GM12878 (cell line): Measurements from ENCODE around the gene CDKN1B. TPM values are rescaled to one million over a fixed set of nuclear protein-coding genes. Genes with fewer than 3 reads are reported as not detected.

Experiments used
- ATAC-seq: fragments of 200-7000 bp; cut with Tn5 transposase; 3 replicates; pipeline ENCODE4 v1.9.1; 2020; ENCODE audit warnings: mild to moderate bottlenecking, moderate library complexity
- BruUV-seq: library from RNA; stranded (reverse); fragments of 400-500 nt; replicated peaks from 2 replicates; lab custom pipeline; 2021; lab: Mats Ljungman, UMichigan
- CTCF ChIA-PET: fragments of 300-600 bp; sonication (Branson Sonifier 250); formaldehyde crosslinking; extraction: SDS; loops from one replicate; lab custom pipeline; 2021; ENCODE audit warnings: inconsistent platforms; lab: Yijun Ruan, JAX
- POLR2A ChIA-PET: fragments of 350-600 bp; formaldehyde crosslinking; extraction: SDS; loops from one replicate; lab custom pipeline; 2021; ENCODE audit warnings: inconsistent platforms; lab: Charles Lee
- RAD21 ChIA-PET: fragments of 300-600 bp; sonication (Branson Sonifier 250); formaldehyde crosslinking; loops from one replicate; lab custom pipeline; 2023; ENCODE audit warnings: antibody characterized with exemption; ENCODE audit not compliant: unreplicated experiment; lab: Charles Lee
- SMC1A ChIA-PET: fragments of 300-600 bp; sonication (Branson Sonifier 250); formaldehyde crosslinking; loops from one replicate; lab custom pipeline; 2023; ENCODE audit not compliant: unreplicated experiment, uncharacterized antibody; lab: Charles Lee
- DNase-seq: peaks from one replicate; pipeline ENCODE4 v3.0.0-alpha.2; 2011; ENCODE audit warnings: low read depth, low spot score
- FAIRE-seq: peaks from 3 replicates; lab custom pipeline; 2011; peaks lifted over from hg19 to GRCh38; lab: Jason Lieb, UNC
- H2AFZ ChIP-seq: 2 replicates; pipeline ENCODE4 v1.6.0; 2011; ENCODE audit warnings: low read depth, low read length, control low read depth; ENCODE audit not compliant: control insufficient read depth
- H3K27ac ChIP-seq: 2 replicates; pipeline ENCODE4 v1.5.1; 2011; ENCODE audit warnings: control low read depth; ENCODE audit not compliant: control insufficient read depth, insufficient read depth
- H3K27me3 ChIP-seq, 2 experiments: replicated peaks in 1 of 2; 2 replicates each; pipeline versions ENCODE4 v1.6.0 to v1.6.1; 2011; ENCODE audit warnings: low read length in 1 of 2; ENCODE audit not compliant: control insufficient read depth in 2 of 2, insufficient read depth in 2 of 2
- H3K36me3 ChIP-seq, 2 experiments: 2 replicates each; pipeline ENCODE4 v1.5.1; 2011; ENCODE audit warnings: low read length in 1 of 2; ENCODE audit not compliant: control insufficient read depth in 2 of 2, insufficient read depth in 2 of 2
- H3K4me1 ChIP-seq: 2 replicates; pipeline ENCODE4 v1.6.1; 2011; ENCODE audit warnings: mild to moderate bottlenecking, low read length, moderate library complexity, mixed read lengths; ENCODE audit not compliant: control insufficient read depth, insufficient read depth
- H3K4me2 ChIP-seq: 2 replicates; pipeline ENCODE4 v1.6.0; 2011; ENCODE audit warnings: control low read depth; ENCODE audit not compliant: control insufficient read depth, insufficient read depth
- H3K4me3 ChIP-seq: fragments of 200-600 bp; sonication (generic); 2 replicates; pipeline ENCODE4 v1.5.1; 2016
- H3K79me2 ChIP-seq: 2 replicates; pipeline ENCODE4 v1.6.0; 2011; ENCODE audit warnings: low read length; ENCODE audit not compliant: control insufficient read depth, insufficient read depth
- H3K9ac ChIP-seq: 2 replicates; pipeline ENCODE4 v1.8.0; 2011; ENCODE audit warnings: low read length, control low read depth, mixed read lengths; ENCODE audit not compliant: control insufficient read depth, insufficient read depth
- H3K9me3 ChIP-seq: replicated peaks from 3 replicates; pipeline ENCODE4 v1.5.1; 2011; ENCODE audit warnings: mild to moderate bottlenecking, low read length; ENCODE audit not compliant: control insufficient read depth, insufficient read depth
- H4K20me1 ChIP-seq: 2 replicates; pipeline ENCODE4 v1.6.0; 2011; ENCODE audit not compliant: control insufficient read depth, insufficient read depth
- BRCA1 ChIP-seq: IDR thresholded peaks from 2 replicates; pipeline ENCODE4 v1.6.1; 2011; ENCODE audit warnings: low read depth, low read length, improper control_type of control experiment
- CBFB ChIP-seq: IDR thresholded peaks from 2 replicates; pipeline ENCODE4 v1.6.1; 2016; ENCODE audit warnings: antibody characterized with exemption, low read depth
- ETV6 ChIP-seq, 2 experiments: fragments of 450-650 bp in 1 of 2; IDR thresholded peaks in 1 of 2; conservative IDR thresholded peaks in 1 of 2; 2 replicates each; pipeline ENCODE4 v1.6.1; 2014; ENCODE audit warnings: antibody characterized with exemption in 1 of 2, borderline replicate concordance in 1 of 2, low read depth in 1 of 2, mild to moderate bottlenecking in 1 of 2, moderate library complexity in 1 of 2
- NFIC ChIP-seq: IDR thresholded peaks from 2 replicates; pipeline ENCODE4 v1.6.1; 2012; ENCODE audit warnings: low read depth, mild to moderate bottlenecking, inconsistent platforms, low read length, moderate library complexity
- PML ChIP-seq: IDR thresholded peaks from 2 replicates; pipeline ENCODE4 v1.6.1; 2012; ENCODE audit warnings: low read length, inconsistent platforms
- POLR2AphosphoS2 ChIP-seq: IDR thresholded peaks from 2 replicates; pipeline ENCODE4 v1.6.1; 2011; ENCODE audit warnings: low read depth, mild to moderate bottlenecking, low read length, improper control_type of control experiment, moderate library complexity
- POLR2AphosphoS5 ChIP-seq: IDR thresholded peaks from 2 replicates; pipeline ENCODE4 v1.6.1; 2011; ENCODE audit warnings: mild to moderate bottlenecking, low read length, inconsistent platforms
- RB1 ChIP-seq: fragments of 450-650 bp; formaldehyde crosslinking; IDR thresholded peaks from 2 replicates; pipeline ENCODE4 v1.6.1; 2017; ENCODE audit warnings: mild to moderate bottlenecking, borderline replicate concordance
- SMAD1 ChIP-seq: fragments of 450-650 bp; IDR thresholded peaks from 2 replicates; pipeline ENCODE4 v1.6.1; 2018; ENCODE audit warnings: mild to moderate bottlenecking, low read depth; ENCODE audit not compliant: partially characterized antibody
- SREBF2 ChIP-seq: IDR thresholded peaks from 2 replicates; pipeline ENCODE4 v1.6.1; 2012; ENCODE audit warnings: mild to moderate bottlenecking, low read length
- STAT1 ChIP-seq: fragments of 450-650 bp; conservative IDR thresholded peaks from 2 replicates; pipeline ENCODE4 v1.6.1; 2014; ENCODE audit warnings: antibody characterized with exemption, mild to moderate bottlenecking
- ZBED1 ChIP-seq: IDR thresholded peaks from 2 replicates; pipeline ENCODE4 v1.6.1; 2016; ENCODE audit warnings: borderline replicate concordance
- WGBS: methylation state at CpG from one replicate; pipeline ENCODE4 v1.1.6; 2016; ENCODE audit warnings: low lambda C conversion rate; ENCODE audit not compliant: insufficient replicate concordance, insufficient coverage; ENCODE audit errors: missing lambda C conversion rate; 5-methylcytosine and 5-hydroxymethylcytosine counted together
- in situ Hi-C: fragments of 300-500 bp; cut with MboI; formaldehyde crosslinking; loops from 9 replicates; pipeline ENCODE4 v1.14.3; 2018; ENCODE audit warnings: mixed read lengths
- intact Hi-C: fragments of 100-400 bp; cut with micrococcal nuclease; formaldehyde crosslinking; loops from one replicate; pipeline ENCODE4 v1.14.2; 2022; ENCODE audit not compliant: unreplicated experiment
- polyA plus RNA-seq, 11 experiments: library from polyadenylated mRNA; depleted of rRNA in 4 of 11; unstranded in 6 of 11; stranded (reverse) in 5 of 11; fragments of >200 nt; fragmentation: Nextera tagmentation in 4 of 11; fragmentation: Illumina TruSeq in 1 of 11; extraction: Ambion mirVana in 4 of 11; extraction: Trizol in 1 of 11; gene quantifications; 1 replicate in 1 of 11; 2 replicates in 10 of 11; pipeline versions ENCODE4 v1.2.1 to v1.2.3, GENCODE V29; 2011 to 2016; ENCODE audit warnings: inconsistent platforms in 2 of 11, missing spikeins in 2 of 11, low read depth in 1 of 11
- total RNA-seq, 4 experiments: library from RNA; depleted of rRNA in 3 of 4; stranded (reverse); fragments of >200 nt in 3 of 4; fragmentation: Illumina TruSeq in 1 of 4; extraction: Trizol in 1 of 4; gene quantifications; 2 replicates each; pipeline versions ENCODE4 v1.2.1 to v1.2.3, GENCODE V29; 2013 to 2021
- TF ChIP-seq, protein P1 (sequence below): IDR thresholded peaks from 2 replicates; pipeline ENCODE4 v1.6.1; 2012; ENCODE audit warnings: low read depth, low read length, improper control_type of control experiment
- TF ChIP-seq, protein P2 (sequence below): fragments of 450-650 bp; formaldehyde crosslinking; IDR thresholded peaks from 2 replicates; pipeline ENCODE4 v1.5.0; 2022; ENCODE audit warnings: mild to moderate bottlenecking, missing genetic modification characterization
- TF ChIP-seq, protein P3 (sequence below): fragments of 450-650 bp; IDR thresholded peaks from 2 replicates; pipeline ENCODE4 v1.6.1; 2017; ENCODE audit warnings: low read depth, mild to moderate bottlenecking, moderate library complexity

The CDKN1B gene
- total and polyA plus RNA-seq, 10 of the 15 experiments (the other 5 are each of a cell fraction or from before 2014, with no cell fraction given): 4.2 to 39.1 (median 23.1) TPM

DNA sequence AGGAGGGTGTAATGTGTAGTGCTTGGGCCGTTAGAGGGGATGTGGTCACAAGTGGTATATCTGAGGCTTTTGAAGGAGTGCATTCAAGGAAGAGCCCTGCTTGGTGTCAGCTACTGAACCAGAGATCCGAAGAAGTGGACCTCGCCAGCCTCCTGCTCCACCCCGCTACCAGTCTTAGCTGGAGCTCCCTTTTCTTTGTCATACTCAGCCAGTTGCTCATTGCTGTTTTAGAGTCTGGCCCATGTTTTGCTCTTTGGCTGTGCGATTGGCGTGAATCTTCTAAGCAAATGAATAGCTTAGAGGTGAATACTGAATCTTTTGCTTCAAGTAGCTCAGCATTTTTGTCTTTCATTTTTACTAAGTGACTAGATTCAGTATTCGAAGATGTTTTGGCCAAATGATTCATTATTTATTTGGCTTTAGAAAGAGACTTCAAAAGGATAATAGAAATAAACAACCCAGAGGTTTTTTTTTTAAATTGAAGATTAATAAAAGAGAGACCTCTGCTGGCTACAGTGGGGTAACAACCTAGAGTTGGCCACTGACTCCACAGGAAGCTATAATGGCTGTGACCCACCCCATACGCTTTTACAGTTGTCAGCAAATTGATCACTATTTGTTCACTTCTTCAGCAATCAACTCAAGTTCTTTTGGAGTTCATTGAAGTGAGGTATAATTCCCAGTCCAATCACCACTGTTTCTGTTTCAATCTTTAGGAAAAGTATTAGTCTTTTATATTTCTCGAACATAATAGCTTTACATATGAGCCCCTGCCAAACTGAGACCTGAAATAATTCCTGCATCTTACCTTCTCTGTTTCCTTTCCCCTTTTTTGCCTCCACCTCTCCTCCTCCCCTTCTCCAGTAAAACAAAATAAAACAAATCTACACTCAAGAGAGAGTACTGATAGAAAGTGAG, 19.9 kb downstream of the CDKN1B start:
- H4K20me1 ChIP-seq: no peaks in the 10 kb centered on the region
- ATAC-seq: peak; percentile 95
- peak; percentile 81 for FAIRE-seq
- no TSS peak for BruUV-seq
- DNase-seq: peak; percentile 45
- peaks cover 5% of the 10 kb centered on the region for H3K4me1 ChIP-seq
- in situ Hi-C loops: no loop called here
- H3K9ac ChIP-seq: peak overlapping the region; percentile 63
- no peaks in the 10 kb centered on the region for H3K27me3 ChIP-seq
- no peaks in the 10 kb centered on the region for H3K9me3 ChIP-seq
- no peaks in the 10 kb centered on the region for H3K36me3 ChIP-seq
- H3K79me2 ChIP-seq: peaks cover 43% of the 10 kb centered on the region
- WGBS: 13% methylated on average over 9 of the region's 9 CpGs
- H2AFZ ChIP-seq: peak overlapping the region; percentile 91
- peak overlapping the region; percentile 78 for H3K4me2 ChIP-seq
- CTCF ChIA-PET: interaction anchor here (0.5 to 4.5 kb wide), 99 partner anchors 8 to 1692 kb away, joined by 3 to 86 read pairs (median 5); partner anchors contain the start of genes APOLD1, BORCS5, CDKN1B and CREBL2
- intact Hi-C loops: loop anchor here (2.0 to 5.0 kb wide), 2 partner anchors 175 to 360 kb away; partner anchors contain the start of gene DUSP16
- RAD21 ChIA-PET: interaction anchor here (0.5 to 4.2 kb wide), 71 partner anchors 10 to 704 kb away, joined by 3 to 101 read pairs (median 6); partner anchors contain the start of genes BORCS5, CDKN1B, CREBL2 and DDX47
- H3K27ac ChIP-seq: peak overlapping the region; percentile 71
- POLR2A ChIA-PET: interaction anchor here (0.5 to 3.6 kb wide), 27 partner anchors 10 to 698 kb away, joined by 3 to 40 read pairs (median 4); partner anchors contain the start of genes BORCS5 and DDX47
- H3K4me3 ChIP-seq: peak overlapping the region; percentile 48; the same call in 1 of the 2 replicates
- SMC1A ChIA-PET: interaction anchor here (0.6 to 5.4 kb wide), 72 partner anchors 8 to 1966 kb away, joined by 3 to 94 read pairs (median 5); partner anchors contain the start of genes BORCS5, CDKN1B, CREBL2 and DDX47
- TF ChIP-seq, protein P1, sequence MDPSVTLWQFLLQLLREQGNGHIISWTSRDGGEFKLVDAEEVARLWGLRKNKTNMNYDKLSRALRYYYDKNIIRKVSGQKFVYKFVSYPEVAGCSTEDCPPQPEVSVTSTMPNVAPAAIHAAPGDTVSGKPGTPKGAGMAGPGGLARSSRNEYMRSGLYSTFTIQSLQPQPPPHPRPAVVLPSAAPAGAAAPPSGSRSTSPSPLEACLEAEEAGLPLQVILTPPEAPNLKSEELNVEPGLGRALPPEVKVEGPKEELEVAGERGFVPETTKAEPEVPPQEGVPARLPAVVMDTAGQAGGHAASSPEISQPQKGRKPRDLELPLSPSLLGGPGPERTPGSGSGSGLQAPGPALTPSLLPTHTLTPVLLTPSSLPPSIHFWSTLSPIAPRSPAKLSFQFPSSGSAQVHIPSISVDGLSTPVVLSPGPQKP: no peak
- TF ChIP-seq SMAD1 (peak; percentile 25), POLR2AphosphoS5 (peak; percentile 55; the same call in 1 of the 2 replicates), RB1 (peak; percentile 62; the same call in 1 of the 2 replicates), SREBF2 (no peak), ETV6 (conservative IDR thresholded peaks at IDR 0.05 in 1 of 2, IDR thresholded peaks at IDR 0.05 in 1 of 2; ENCODE audit: borderline replicate concordance in 1 of 2, low read depth in 1 of 2) (no peak), CBFB (0 out of 2 replicates have a peak, but pooled peaks have one; percentile 16), STAT1 (peak; percentile 31; the same call in 1 of the 2 replicates), NFIC (peak; percentile 70), POLR2AphosphoS2 (no peak), BRCA1 (no peak), ZBED1 (no peak), PML (0 out of 2 replicates have a peak, but pooled peaks have one; percentile 50)
- TF ChIP-seq, protein P2, sequence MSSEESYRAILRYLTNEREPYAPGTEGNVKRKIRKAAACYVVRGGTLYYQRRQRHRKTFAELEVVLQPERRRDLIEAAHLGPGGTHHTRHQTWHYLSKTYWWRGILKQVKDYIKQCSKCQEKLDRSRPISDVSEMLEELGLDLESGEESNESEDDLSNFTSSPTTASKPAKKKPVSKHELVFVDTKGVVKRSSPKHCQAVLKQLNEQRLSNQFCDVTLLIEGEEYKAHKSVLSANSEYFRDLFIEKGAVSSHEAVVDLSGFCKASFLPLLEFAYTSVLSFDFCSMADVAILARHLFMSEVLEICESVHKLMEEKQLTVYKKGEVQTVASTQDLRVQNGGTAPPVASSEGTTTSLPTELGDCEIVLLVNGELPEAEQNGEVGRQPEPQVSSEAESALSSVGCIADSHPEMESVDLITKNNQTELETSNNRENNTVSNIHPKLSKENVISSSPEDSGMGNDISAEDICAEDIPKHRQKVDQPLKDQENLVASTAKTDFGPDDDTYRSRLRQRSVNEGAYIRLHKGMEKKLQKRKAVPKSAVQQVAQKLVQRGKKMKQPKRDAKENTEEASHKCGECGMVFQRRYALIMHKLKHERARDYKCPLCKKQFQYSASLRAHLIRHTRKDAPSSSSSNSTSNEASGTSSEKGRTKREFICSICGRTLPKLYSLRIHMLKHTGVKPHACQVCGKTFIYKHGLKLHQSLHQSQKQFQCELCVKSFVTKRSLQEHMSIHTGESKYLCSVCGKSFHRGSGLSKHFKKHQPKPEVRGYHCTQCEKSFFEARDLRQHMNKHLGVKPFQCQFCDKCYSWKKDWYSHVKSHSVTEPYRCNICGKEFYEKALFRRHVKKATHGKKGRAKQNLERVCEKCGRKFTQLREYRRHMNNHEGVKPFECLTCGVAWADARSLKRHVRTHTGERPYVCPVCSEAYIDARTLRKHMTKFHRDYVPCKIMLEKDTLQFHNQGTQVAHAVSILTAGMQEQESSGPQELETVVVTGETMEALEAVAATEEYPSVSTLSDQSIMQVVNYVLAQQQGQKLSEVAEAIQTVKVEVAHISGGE: no peak
- TF ChIP-seq, protein P3, sequence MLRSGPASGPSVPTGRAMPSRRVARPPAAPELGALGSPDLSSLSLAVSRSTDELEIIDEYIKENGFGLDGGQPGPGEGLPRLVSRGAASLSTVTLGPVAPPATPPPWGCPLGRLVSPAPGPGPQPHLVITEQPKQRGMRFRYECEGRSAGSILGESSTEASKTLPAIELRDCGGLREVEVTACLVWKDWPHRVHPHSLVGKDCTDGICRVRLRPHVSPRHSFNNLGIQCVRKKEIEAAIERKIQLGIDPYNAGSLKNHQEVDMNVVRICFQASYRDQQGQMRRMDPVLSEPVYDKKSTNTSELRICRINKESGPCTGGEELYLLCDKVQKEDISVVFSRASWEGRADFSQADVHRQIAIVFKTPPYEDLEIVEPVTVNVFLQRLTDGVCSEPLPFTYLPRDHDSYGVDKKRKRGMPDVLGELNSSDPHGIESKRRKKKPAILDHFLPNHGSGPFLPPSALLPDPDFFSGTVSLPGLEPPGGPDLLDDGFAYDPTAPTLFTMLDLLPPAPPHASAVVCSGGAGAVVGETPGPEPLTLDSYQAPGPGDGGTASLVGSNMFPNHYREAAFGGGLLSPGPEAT: 0 out of 2 replicates have a peak, but pooled peaks have one; percentile 17
